BLaER1 treated with 17β-estradiol and CSF1 and Interleukin-3, amounts not matched to agents 10 nM and 100 nM (cell line): ENCODE data around the gene BCL2L12.
A peak's percentile ranks its signal among the peaks of the same experiment; 100 is the strongest.

Experiments
- H3K27ac ChIP-seq, 11 experiments: shearing (Covaris generic); formaldehyde crosslinking; 2 replicates each; pipeline ENCODE4 v1.8.1; 2022
- H3K27me3 ChIP-seq, 11 experiments: shearing (Covaris generic); formaldehyde crosslinking; 2 replicates each; pipeline ENCODE4 v1.8.1; 2022
- H3K36me3 ChIP-seq, 11 experiments: shearing (Covaris generic); formaldehyde crosslinking; 2 replicates each; pipeline ENCODE4 v1.8.1; 2022
- H3K4me1 ChIP-seq, 10 experiments: shearing (Covaris generic); formaldehyde crosslinking; 2 replicates each; pipeline ENCODE4 v1.8.1; 2022
- H3K4me2 ChIP-seq, 11 experiments: shearing (Covaris generic); formaldehyde crosslinking; 2 replicates each; pipeline ENCODE4 v1.8.1; 2022
- H3K4me3 ChIP-seq, 10 experiments: shearing (Covaris generic); formaldehyde crosslinking; 2 replicates each; pipeline ENCODE4 v1.8.1; 2022
- H3K9ac ChIP-seq, 11 experiments: shearing (Covaris generic); formaldehyde crosslinking; 2 replicates each; pipeline ENCODE4 v1.8.1; 2022
- H3K9me3 ChIP-seq, 11 experiments: shearing (Covaris generic); formaldehyde crosslinking; replicated peaks in 1 of 11; 2 replicates each; pipeline ENCODE4 v1.8.1; 2022
- H4K20me1 ChIP-seq, 11 experiments: shearing (Covaris generic); formaldehyde crosslinking; 2 replicates each; pipeline ENCODE4 v1.8.1; 2022
- Cebpa-rat ChIP-seq, 11 experiments: shearing (Covaris generic); IDR thresholded peaks; 2 replicates each; pipeline ENCODE4 v1.8.1; 2022

BCL2L12 gene

DNA sequence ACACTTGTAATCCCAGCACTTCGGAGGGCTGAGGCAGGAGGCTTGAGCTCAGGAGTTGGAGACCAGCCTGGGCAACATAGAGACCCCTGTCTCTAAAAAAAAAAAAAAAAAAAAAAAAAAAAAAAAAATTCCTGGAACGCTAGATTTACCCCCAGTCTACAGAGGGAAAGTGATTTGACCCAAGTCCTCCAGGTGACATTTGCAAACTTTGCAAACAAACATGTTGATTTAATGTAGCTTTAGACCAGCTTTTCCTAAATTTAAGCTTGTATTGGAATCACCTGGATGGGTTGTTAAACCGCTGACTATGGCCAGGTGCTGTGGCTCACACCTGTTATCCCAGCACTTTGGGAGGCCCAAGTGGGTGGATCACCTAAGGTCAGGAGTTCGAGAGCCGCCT is 33.6 kb downstream of the BCL2L12 start:
- H3K4me3 ChIP-seq = no peak overlapping the region
- H3K36me3 ChIP-seq = no peaks in the 10 kb centered on the region
- H3K9me3 ChIP-seq = no peaks in the 10 kb centered on the region
- H3K4me1 ChIP-seq = peaks cover 0 to 8% (median 0%) of the 10 kb centered on the region in 10 experiments; a peak in 4 of 20 replicates
- H3K27me3 ChIP-seq = no peaks in the 10 kb centered on the region
- TF ChIP-seq Cebpa-rat (IDR thresholded peaks at IDR 0.05) = no peak
- no peak overlapping the region for H3K9ac ChIP-seq
- H3K4me2 ChIP-seq = no peak overlapping the region
- no peak overlapping the region for H3K27ac ChIP-seq
- H4K20me1 ChIP-seq = no peaks in the 10 kb centered on the region

DNA sequence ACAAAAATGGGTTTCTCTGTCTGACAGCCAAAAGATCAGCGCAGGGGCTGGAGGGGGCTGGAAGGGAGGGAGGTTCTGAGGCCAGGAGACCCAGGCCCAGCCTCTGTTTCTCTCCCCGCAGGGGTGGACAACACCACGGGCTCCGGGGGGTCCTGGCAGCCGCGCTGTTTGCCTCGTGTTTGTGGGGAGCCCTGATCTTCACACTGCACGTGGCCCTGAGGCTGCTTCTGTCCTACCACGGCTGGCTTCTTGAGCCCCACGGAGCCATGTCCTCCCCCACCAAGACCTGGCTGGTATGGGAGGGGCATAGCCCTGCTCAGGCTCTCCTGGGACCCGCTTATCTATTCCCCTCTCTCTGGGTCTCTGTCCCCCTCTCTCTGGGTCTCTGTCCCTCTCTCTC is 34.8 kb downstream of the BCL2L12 start:
- no peak overlapping the region for H3K9ac ChIP-seq

DNA sequence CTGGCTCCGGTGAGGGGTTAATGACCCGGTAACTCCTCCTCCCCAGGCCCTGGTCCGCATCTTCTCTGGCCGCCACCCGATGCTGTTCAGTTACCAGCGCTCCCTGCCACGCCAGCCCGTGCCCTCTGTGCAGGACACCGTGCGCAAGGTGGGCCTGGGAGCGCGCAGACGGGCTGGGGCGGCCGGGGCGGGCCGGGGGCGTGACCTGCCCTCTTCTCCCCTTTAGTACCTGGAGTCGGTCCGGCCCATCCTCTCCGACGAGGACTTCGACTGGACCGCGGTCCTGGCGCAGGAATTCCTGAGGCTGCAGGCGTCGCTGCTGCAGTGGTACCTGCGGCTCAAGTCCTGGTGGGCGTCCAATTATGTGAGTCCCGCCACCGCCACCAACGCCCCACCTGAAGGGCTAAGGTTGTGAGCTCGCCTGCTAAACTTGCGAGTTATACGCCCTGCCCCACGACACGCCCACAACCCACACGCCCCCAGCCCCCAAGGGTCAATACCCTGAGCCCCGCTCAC is 35.6 kb downstream of the BCL2L12 start:
- Histone ChIP-seq H3K4me3 (no peak overlapping the region), H3K27ac (no peak overlapping the region), H3K9ac (no peak overlapping the region), H3K27me3 (no peaks in the 10 kb centered on the region), H3K4me2 (no peak overlapping the region), H3K9me3 (no peaks in the 10 kb centered on the region), H4K20me1 (no peaks in the 10 kb centered on the region), H3K36me3 (no peaks in the 10 kb centered on the region), H3K4me1 (peaks cover 0 to 8% (median 0%) of the 10 kb centered on the region in 10 experiments; a peak in 4 of 20 replicates)
- TF ChIP-seq Cebpa-rat (IDR thresholded peaks at IDR 0.05) = no peak

More for the DNA sequence above, 34.8 kb downstream of the BCL2L12 start:
- no peak for TF ChIP-seq Cebpa-rat (IDR thresholded peaks at IDR 0.05)
- H3K36me3 ChIP-seq = no peaks in the 10 kb centered on the region
- H3K27me3 ChIP-seq = no peaks in the 10 kb centered on the region
- peaks cover 0 to 8% (median 0%) of the 10 kb centered on the region in 10 experiments; a peak in 4 of 20 replicates for H3K4me1 ChIP-seq
- H3K9me3 ChIP-seq = no peaks in the 10 kb centered on the region
- H3K4me2 ChIP-seq = no peak overlapping the region
- no peak overlapping the region for H3K27ac ChIP-seq
- no peak overlapping the region for H3K4me3 ChIP-seq
- H4K20me1 ChIP-seq = no peaks in the 10 kb centered on the region

DNA sequence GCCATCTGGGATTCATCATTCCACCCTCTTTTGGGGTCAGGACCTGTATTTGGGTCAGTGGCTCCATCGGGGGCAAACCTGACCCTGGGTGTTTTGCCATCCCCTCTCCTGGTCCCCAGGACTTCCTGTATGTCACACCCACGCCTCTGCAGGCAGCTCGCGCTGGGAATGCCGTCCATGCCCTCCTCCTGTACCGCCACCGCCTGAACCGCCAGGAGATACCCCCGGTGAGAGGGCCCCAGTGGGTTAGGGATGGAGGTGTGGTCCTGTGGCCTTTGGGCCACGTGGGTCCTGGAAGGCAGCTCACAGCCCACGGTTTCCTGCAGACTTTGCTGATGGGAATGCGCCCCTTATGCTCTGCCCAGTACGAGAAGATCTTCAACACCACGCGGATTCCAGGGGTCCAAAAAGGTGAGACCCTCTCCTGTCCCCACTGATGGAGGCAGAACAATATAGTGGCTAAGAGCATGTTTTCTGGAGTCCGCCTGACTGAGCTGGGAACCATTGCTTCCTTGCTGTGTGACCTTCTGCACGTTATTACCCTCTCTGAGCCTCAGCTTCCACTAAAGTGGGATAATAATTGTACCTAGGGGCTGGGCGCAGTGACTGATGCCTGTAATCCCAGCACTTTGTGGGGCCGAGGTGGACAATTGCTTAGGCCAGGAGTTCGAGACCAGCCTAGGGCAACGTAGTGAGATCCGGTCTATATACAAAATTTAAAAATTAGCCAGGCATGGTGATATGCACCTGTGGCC is 39.3 kb downstream of the BCL2L12 start:
- no peak overlapping the region for H3K9ac ChIP-seq
- no peak overlapping the region for H3K27ac ChIP-seq
- no peak overlapping the region for H3K4me3 ChIP-seq
- H4K20me1 ChIP-seq = no peaks in the 10 kb centered on the region
- H3K36me3 ChIP-seq = no peaks in the 10 kb centered on the region
- H3K4me1 ChIP-seq = peaks cover 0 to 7% (median 0%) of the 10 kb centered on the region in 10 experiments; a peak in 4 of 20 replicates
- H3K9me3 ChIP-seq = no peaks in the 10 kb centered on the region
- TF ChIP-seq Cebpa-rat (IDR thresholded peaks at IDR 0.05) = no peak
- no peak overlapping the region for H3K4me2 ChIP-seq
- H3K27me3 ChIP-seq = no peaks in the 10 kb centered on the region

DNA sequence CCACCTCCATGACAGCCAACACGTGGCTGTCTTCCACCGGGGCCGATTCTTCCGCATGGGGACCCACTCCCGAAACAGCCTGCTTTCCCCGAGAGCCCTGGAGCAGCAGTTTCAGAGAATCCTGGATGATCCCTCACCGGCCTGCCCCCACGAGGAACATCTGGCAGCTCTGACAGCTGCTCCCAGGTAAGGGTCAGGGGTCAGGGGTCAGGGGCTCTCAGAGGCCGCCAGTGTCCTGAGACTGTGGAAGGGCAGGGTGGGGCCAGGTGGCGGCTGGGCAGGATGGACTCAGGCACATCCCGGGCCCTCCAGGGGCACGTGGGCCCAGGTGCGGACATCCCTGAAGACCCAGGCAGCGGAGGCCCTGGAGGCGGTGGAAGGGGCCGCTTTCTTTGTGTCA is 40.2 kb downstream of the BCL2L12 start:
- H3K4me3 ChIP-seq = no peak overlapping the region
- no peak overlapping the region for H3K4me2 ChIP-seq
- TF ChIP-seq Cebpa-rat (IDR thresholded peaks at IDR 0.05) = no peak
- no peaks in the 10 kb centered on the region for H4K20me1 ChIP-seq
- no peaks in the 10 kb centered on the region for H3K27me3 ChIP-seq
- no peaks in the 10 kb centered on the region for H3K36me3 ChIP-seq
- H3K9me3 ChIP-seq = no peaks in the 10 kb centered on the region
- no peak overlapping the region for H3K27ac ChIP-seq
- H3K9ac ChIP-seq = no peak overlapping the region
- peaks cover 0 to 7% (median 0%) of the 10 kb centered on the region in 10 experiments; a peak in 4 of 20 replicates for H3K4me1 ChIP-seq

DNA sequence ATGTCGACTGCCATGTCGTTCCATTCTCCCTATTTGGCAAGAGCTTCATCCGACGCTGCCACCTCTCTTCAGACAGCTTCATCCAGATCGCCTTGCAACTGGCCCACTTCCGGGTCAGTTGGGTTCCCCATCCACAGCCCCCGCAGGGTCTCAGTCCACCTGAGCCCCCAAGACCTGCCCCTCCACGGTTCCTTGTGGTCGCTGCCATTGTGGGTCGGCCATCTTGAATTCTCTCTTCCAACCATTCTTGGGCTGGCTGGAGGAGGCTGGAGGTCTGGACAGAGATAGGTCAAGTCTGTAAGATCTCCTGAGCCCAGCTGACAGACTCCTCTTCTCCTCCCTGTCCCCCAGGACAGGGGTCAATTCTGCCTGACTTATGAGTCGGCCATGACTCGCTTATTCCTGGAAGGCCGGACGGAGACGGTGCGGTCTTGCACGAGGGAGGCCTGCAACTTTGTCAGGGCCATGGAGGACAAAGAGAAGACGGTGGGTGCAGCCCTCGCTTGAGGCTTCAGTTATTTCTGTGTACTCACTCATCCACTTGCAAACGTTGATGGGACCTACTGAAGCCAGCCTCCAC is 44.7 kb downstream of the BCL2L12 start:
- Histone ChIP-seq H4K20me1 (no peaks in the 10 kb centered on the region), H3K4me3 (no peak overlapping the region), H3K9me3 (no peaks in the 10 kb centered on the region; a peak in 1 of 22 replicates), H3K4me2 (no peak overlapping the region), H3K4me1 (peaks cover 0 to 4% (median 0%) of the 10 kb centered on the region in 10 experiments; a peak in 1 of 20 replicates), H3K27ac (no peak overlapping the region), H3K36me3 (no peaks in the 10 kb centered on the region), H3K27me3 (no peaks in the 10 kb centered on the region), H3K9ac (no peak overlapping the region)
- no peak for TF ChIP-seq Cebpa-rat (IDR thresholded peaks at IDR 0.05)

DNA sequence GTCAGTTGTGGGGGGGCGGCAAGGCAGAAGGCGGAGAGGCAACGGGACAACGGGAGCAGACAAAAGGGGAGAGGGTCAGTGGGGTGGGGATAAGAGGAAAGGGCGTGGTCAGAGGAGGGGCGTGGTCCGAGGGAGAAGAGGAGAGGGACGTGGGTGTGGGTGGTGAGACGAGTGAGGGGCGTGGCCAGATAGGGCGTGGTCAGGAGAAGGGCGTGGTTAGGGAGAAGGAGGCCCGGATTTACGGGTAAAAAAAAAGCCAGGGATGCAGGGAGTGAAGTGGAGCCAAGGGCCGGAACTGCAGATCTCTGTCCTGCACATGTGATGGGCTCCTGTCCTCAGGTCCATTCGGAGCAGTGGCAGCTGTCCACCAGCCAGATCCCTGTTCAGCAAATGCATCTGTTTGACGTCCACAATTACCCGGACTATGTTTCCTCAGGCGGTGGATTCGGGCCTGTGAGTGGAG is 46.7 kb downstream of the BCL2L12 start:
- Histone ChIP-seq H3K27ac (no peak overlapping the region), H3K27me3 (no peaks in the 10 kb centered on the region), H3K9me3 (peaks cover 0 to 11% (median 0%) of the 10 kb centered on the region in 11 experiments; a peak in 4 of 22 replicates), H3K9ac (no peak overlapping the region), H3K4me2 (no peak overlapping the region), H3K36me3 (no peaks in the 10 kb centered on the region), H3K4me3 (no peak overlapping the region), H3K4me1 (peaks cover 0 to 21% (median 9%) of the 10 kb centered on the region in 10 experiments; a peak in 15 of 20 replicates), H4K20me1 (no peaks in the 10 kb centered on the region)
- TF ChIP-seq Cebpa-rat (IDR thresholded peaks at IDR 0.05) = no peak

DNA sequence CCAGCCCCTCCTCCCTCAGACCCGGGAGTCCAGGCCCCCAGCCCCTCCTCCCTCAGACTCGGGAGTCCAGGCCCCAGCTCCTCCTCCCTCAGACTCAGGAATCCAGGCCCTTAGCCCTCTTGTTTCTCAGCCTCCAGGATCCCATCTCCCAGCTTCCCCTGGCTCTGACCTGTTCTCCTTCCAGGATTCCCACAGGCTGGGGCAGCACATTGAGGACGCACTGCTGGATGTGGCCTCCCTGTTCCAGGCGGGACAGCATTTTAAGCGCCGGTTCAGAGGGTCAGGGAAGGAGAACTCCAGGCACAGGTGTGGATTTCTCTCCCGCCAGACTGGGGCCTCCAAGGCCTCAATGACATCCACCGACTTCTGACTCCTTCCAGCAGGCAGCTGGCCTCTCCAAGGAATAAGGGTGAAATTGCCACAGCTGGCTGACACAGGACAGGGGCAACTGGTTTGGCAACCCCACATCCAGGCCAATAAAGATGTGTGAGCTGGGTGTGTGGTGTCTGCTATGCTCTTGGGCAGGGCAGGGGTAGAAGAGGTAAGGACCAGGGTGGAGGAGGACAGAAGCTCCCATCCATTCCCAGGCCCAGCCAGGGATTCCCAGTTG is 47.6 kb downstream of the BCL2L12 start:
- H3K4me2 ChIP-seq = no peak overlapping the region

DNA sequence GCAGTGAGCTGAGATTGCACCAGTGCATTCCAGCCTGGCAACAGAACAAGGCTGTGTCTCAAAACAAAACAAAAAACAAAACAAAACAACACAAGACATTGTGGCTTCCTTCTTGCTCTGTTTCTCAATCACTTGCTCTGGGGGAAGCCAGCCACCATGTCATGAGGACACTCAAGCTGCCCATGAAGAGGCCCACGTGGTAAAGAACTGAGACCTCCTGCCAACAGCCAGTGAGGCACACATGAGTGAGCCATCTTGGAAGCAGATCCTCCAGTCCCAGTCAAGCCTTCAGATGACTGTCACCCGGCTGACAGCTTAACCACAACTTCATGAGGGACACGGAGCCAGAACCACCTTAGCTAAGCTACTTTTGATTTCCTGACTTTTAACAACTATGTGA is 50.4 kb downstream of the BCL2L12 start:
- Histone ChIP-seq H3K4me3 (no peak overlapping the region), H3K4me2 (peak overlapping the region in 3 of 11 experiments; percentile 9 to 17 (median 15); a peak in 4 of 22 replicates), H3K27ac (peak overlapping the region in 2 of 11 experiments; percentile 42 to 49; a peak in 3 of 22 replicates), H3K36me3 (no peaks in the 10 kb centered on the region), H3K4me1 (peaks cover 0 to 27% (median 14%) of the 10 kb centered on the region in 10 experiments; a peak in 17 of 20 replicates), H3K27me3 (no peaks in the 10 kb centered on the region), H3K9me3 (peaks cover 0 to 11% (median 0%) of the 10 kb centered on the region in 11 experiments; a peak in 4 of 22 replicates), H4K20me1 (no peaks in the 10 kb centered on the region), H3K9ac (no peak overlapping the region)
- no peak for TF ChIP-seq Cebpa-rat (IDR thresholded peaks at IDR 0.05)

More for the DNA sequence above, 47.6 kb downstream of the BCL2L12 start:
- Histone ChIP-seq H3K27ac (no peak overlapping the region), H3K4me3 (no peak overlapping the region), H3K9ac (no peak overlapping the region), H3K4me1 (peaks cover 0 to 27% (median 14%) of the 10 kb centered on the region in 10 experiments; a peak in 17 of 20 replicates), H3K27me3 (no peaks in the 10 kb centered on the region), H4K20me1 (no peaks in the 10 kb centered on the region), H3K36me3 (no peaks in the 10 kb centered on the region), H3K9me3 (peaks cover 0 to 11% (median 0%) of the 10 kb centered on the region in 11 experiments; a peak in 4 of 22 replicates)
- TF ChIP-seq Cebpa-rat (IDR thresholded peaks at IDR 0.05) = no peak
